ENCODE results near the gene TLR4.

The TLR4 gene

GRCh38 chr9:117742131-117742530 is 37.9 kb downstream of the TLR4 start:
- Mint-ChIP-seq H3K4me3 (no peak overlapping the region), H3K4me1 (peaks cover 19% of the 10 kb centered on the region), H3K27ac (peak overlapping the region; percentile 1 to 10 (median 9)), H3K27me3 (ENCODE audit: low read depth) (no peaks in the 10 kb centered on the region), H3K9me3 (no peaks in the 10 kb centered on the region), H3K36me3 (ENCODE audit: low read depth) (no peaks in the 10 kb centered on the region)
- TF ChIP-seq CTCF (IDR thresholded peaks at IDR 0.05; ENCODE audit: unreplicated experiment in 3 of 3) = no peak

DNA sequence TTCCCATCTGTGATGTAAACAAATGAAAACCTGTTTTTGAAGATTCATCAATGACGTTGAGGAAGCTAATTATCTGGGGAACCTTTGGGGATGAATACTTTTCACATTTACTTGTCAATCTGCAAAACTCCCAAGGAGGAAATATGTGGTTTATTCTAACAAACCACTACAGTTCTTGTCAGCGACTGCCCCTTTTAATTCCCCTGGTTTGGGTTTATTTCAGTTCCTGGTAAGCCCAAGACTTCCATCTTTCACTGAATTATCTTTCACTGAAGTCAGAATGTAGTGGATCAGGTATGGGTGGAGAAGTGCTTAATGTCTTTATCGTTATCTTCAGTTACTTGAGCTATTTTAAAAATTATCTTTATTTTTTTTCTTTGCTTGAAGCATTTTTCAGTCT is 40.2 kb downstream of the TLR4 start:
- H3K27me3 Mint-ChIP-seq (ENCODE audit: low read depth) = no peaks in the 10 kb centered on the region
- H3K9me3 Mint-ChIP-seq = no peaks in the 10 kb centered on the region
- H3K4me3 Mint-ChIP-seq = no peak overlapping the region
- no peak for TF ChIP-seq CTCF (IDR thresholded peaks at IDR 0.05; ENCODE audit: unreplicated experiment in 3 of 3)
- H3K27ac Mint-ChIP-seq = no peak overlapping the region
- peaks cover 19% of the 10 kb centered on the region for H3K4me1 Mint-ChIP-seq
- no peaks in the 10 kb centered on the region for H3K36me3 Mint-ChIP-seq (ENCODE audit: low read depth)

GRCh38 chr9:117744856-117745389 is 40.7 kb downstream of the TLR4 start:
- no peak for TF ChIP-seq CTCF (IDR thresholded peaks at IDR 0.05; ENCODE audit: unreplicated experiment in 3 of 3)
- Mint-ChIP-seq H3K4me1 (peaks cover 19% of the 10 kb centered on the region), H3K9me3 (no peaks in the 10 kb centered on the region), H3K4me3 (no peak overlapping the region), H3K36me3 (ENCODE audit: low read depth) (no peaks in the 10 kb centered on the region), H3K27me3 (ENCODE audit: low read depth) (no peaks in the 10 kb centered on the region), H3K27ac (no peak overlapping the region)

GRCh38 chr9:117745598-117745997 is 41.4 kb downstream of the TLR4 start:
- TF ChIP-seq CTCF (IDR thresholded peaks at IDR 0.05; ENCODE audit: unreplicated experiment in 3 of 3) = no peak
- peaks cover 19% of the 10 kb centered on the region for H3K4me1 Mint-ChIP-seq
- no peak overlapping the region for H3K27ac Mint-ChIP-seq
- no peaks in the 10 kb centered on the region for H3K36me3 Mint-ChIP-seq (ENCODE audit: low read depth)
- no peaks in the 10 kb centered on the region for H3K9me3 Mint-ChIP-seq
- no peaks in the 10 kb centered on the region for H3K27me3 Mint-ChIP-seq (ENCODE audit: low read depth)
- no peak overlapping the region for H3K4me3 Mint-ChIP-seq

GRCh38 chr9:117746263-117746662 is 42.1 kb downstream of the TLR4 start:
- no peaks in the 10 kb centered on the region for H3K36me3 Mint-ChIP-seq (ENCODE audit: low read depth)
- TF ChIP-seq CTCF (IDR thresholded peaks at IDR 0.05; ENCODE audit: unreplicated experiment in 3 of 3) = no peak
- H3K27me3 Mint-ChIP-seq (ENCODE audit: low read depth) = no peaks in the 10 kb centered on the region
- H3K27ac Mint-ChIP-seq = no peak overlapping the region
- no peak overlapping the region for H3K4me3 Mint-ChIP-seq
- no peaks in the 10 kb centered on the region for H3K9me3 Mint-ChIP-seq
- H3K4me1 Mint-ChIP-seq = peaks cover 17% of the 10 kb centered on the region

- Mint-ChIP-seq H3K4me1 (peaks cover 5% of the 10 kb centered on the region), H3K9me3 (no peaks in the 10 kb centered on the region), H3K4me3 (no peak overlapping the region), H3K27ac (no peak overlapping the region), H3K36me3 (ENCODE audit: low read depth) (no peaks in the 10 kb centered on the region), H3K27me3 (ENCODE audit: low read depth) (no peaks in the 10 kb centered on the region)
- TF ChIP-seq CTCF (IDR thresholded peaks at IDR 0.05; ENCODE audit: unreplicated experiment in 3 of 3) = no peak
Measured at GRCh38 chr9:117747386-117747970, 43.3 kb downstream of the TLR4 start.

Measured in nephron (organoid).